Gastroesophageal sphincter (tissue), 4 donors: Measurements from ENCODE around the gene CA11. TPM values are rescaled to one million over a fixed set of nuclear protein-coding genes. Genes with fewer than 3 reads are reported as not detected.

Experiments used
- ATAC-seq: fragments of 150-250 bp; one replicate; pipeline ENCODE4 v1.9.1; 2016; ENCODE audit warnings: mild to moderate bottlenecking, moderate library complexity
- H3K27ac ChIP-seq, 4 donors: fragments of 200-600 bp; sonication (generic) in 3 of 4; 1 replicate in 3 of 4; 2 replicates in 1 of 4; pipeline ENCODE4 v1.5.1; 2016 to 2019
- H3K27me3 ChIP-seq: fragments of 200-600 bp; sonication (generic); one replicate; pipeline ENCODE4 v1.5.1; 2019
- H3K36me3 ChIP-seq, 2 donors: fragments of 200-600 bp; sonication (generic); one replicate each; pipeline ENCODE4 v1.5.1; 2019; ENCODE audit warnings: control low read depth in 1 of 2
- H3K4me1 ChIP-seq, 3 donors: fragments of 200-600 bp; sonication (generic); 1 replicate in 2 of 3; 2 replicates in 1 of 3; pipeline ENCODE4 v1.5.1; 2016 to 2019; ENCODE audit warnings: control low read depth in 2 of 3
- H3K4me3 ChIP-seq, 2 donors: fragments of 200-600 bp; sonication (generic); one replicate each; pipeline ENCODE4 v1.5.1; 2019; ENCODE audit warnings: mild to moderate bottlenecking in 1 of 2, moderate library complexity in 1 of 2
- H3K9me3 ChIP-seq, 3 donors: fragments of 200-600 bp; sonication (generic); one replicate each; pipeline ENCODE4 v1.5.1; 2017 to 2019; ENCODE audit warnings: control low read depth in 2 of 3
- EP300 ChIP-seq: sonication (generic); formaldehyde crosslinking; IDR thresholded peaks from one replicate; pipeline ENCODE4 v1.6.1; 2017; ENCODE audit warnings: antibody characterized with exemption, mild to moderate bottlenecking
- POLR2A ChIP-seq, 2 donors: fragments of 450-650 bp; IDR thresholded peaks; one replicate each; pipeline ENCODE4 v1.6.1; 2017; ENCODE audit warnings: antibody characterized with exemption in 2 of 2, mild to moderate bottlenecking in 2 of 2, moderate library complexity in 1 of 2
- POLR2AphosphoS5 ChIP-seq: sonication (generic); formaldehyde crosslinking; IDR thresholded peaks from one replicate; pipeline ENCODE4 v1.6.1; 2017; ENCODE audit warnings: antibody characterized with exemption
- WGBS, 2 donors: methylation state at CpG; one replicate each; pipeline ENCODE4 v1.1.5; 2018; ENCODE audit warnings: low coverage in 1 of 2; 5-methylcytosine and 5-hydroxymethylcytosine counted together
- total RNA-seq, 4 donors: library from RNA; depleted of rRNA; stranded (reverse); fragments of >200 nt; gene quantifications; one replicate each; pipeline ENCODE4 v1.1.0, GENCODE V29; 2016
- TF ChIP-seq, protein P1 (sequence below), 4 experiments: fragments of 200-600 bp in 2 of 4; fragments of 450-650 bp in 2 of 4; sonication (generic) in 1 of 4; IDR thresholded peaks; one replicate each; pipeline ENCODE4 v1.5.1; 2017 to 2019; ENCODE audit warnings: antibody characterized with exemption in 4 of 4, mild to moderate bottlenecking in 2 of 4, moderate library complexity in 2 of 4

CA11 gene
- total RNA-seq, 4 donors from 2014 or later: 10.0 to 28.5 (median 12.5) TPM

- TF ChIP-seq POLR2A (IDR thresholded peaks at IDR 0.05): peak; percentile 4 to 45
- TF ChIP-seq, protein P1, sequence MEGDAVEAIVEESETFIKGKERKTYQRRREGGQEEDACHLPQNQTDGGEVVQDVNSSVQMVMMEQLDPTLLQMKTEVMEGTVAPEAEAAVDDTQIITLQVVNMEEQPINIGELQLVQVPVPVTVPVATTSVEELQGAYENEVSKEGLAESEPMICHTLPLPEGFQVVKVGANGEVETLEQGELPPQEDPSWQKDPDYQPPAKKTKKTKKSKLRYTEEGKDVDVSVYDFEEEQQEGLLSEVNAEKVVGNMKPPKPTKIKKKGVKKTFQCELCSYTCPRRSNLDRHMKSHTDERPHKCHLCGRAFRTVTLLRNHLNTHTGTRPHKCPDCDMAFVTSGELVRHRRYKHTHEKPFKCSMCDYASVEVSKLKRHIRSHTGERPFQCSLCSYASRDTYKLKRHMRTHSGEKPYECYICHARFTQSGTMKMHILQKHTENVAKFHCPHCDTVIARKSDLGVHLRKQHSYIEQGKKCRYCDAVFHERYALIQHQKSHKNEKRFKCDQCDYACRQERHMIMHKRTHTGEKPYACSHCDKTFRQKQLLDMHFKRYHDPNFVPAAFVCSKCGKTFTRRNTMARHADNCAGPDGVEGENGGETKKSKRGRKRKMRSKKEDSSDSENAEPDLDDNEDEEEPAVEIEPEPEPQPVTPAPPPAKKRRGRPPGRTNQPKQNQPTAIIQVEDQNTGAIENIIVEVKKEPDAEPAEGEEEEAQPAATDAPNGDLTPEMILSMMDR (IDR thresholded peaks at IDR 0.05): peak in 2 of 4 experiments; percentile 1 to 31
- no peak for TF ChIP-seq EP300
- peaks cover 10 to 69% (median 33%) of the 10 kb centered on the region in 3 donors for H3K4me1 ChIP-seq
- H3K9me3 ChIP-seq: no peaks in the 10 kb centered on the region
- H3K36me3 ChIP-seq: peaks cover 0 to 12% of the 10 kb centered on the region in 2 donors
- H3K27me3 ChIP-seq: no peaks in the 10 kb centered on the region
- H3K27ac ChIP-seq: peak within 1 kb of the TSS; percentile 92 to 98 (median 94)
- 0% methylated on average over 2 of the region's 40 CpGs; no CpG with 5 or more reads in 1 of the 2 donors for WGBS, 2 donors
- no peak for ATAC-seq
- peak within 1 kb of the TSS; percentile 68 to 82 for H3K4me3 ChIP-seq
These were observed 9.0 kb downstream of the CA11 start, which contains the start of gene DBP for GRCh38 chr19:48636859-48637448. Gene DBP, minus strand, starts transcription at chr19:48637379. Its CDS starts 385 bp downstream, at chr19:48636994.

GRCh38 chr19:48635966-48636858 lies 9.8 kb downstream of the CA11 start:
- Histone ChIP-seq H3K4me3 (peak overlapping the region; percentile 68 to 82), H3K36me3 (peaks cover 0 to 19% of the 10 kb centered on the region in 2 donors), H3K27me3 (no peaks in the 10 kb centered on the region), H3K27ac (peak overlapping the region; percentile 92 to 98 (median 94)), H3K4me1 (peaks cover 10 to 76% (median 35%) of the 10 kb centered on the region in 3 donors), H3K9me3 (no peaks in the 10 kb centered on the region)
- ATAC-seq: no peak
- 0 to 1% methylated on average over 3 to 19 of the region's 35 CpGs for WGBS, 2 donors
- TF ChIP-seq EP300 (no peak), POLR2AphosphoS5 (no peak), POLR2A (IDR thresholded peaks at IDR 0.05) (no peak)
- TF ChIP-seq, protein P1 (IDR thresholded peaks at IDR 0.05): no peak

DNA sequence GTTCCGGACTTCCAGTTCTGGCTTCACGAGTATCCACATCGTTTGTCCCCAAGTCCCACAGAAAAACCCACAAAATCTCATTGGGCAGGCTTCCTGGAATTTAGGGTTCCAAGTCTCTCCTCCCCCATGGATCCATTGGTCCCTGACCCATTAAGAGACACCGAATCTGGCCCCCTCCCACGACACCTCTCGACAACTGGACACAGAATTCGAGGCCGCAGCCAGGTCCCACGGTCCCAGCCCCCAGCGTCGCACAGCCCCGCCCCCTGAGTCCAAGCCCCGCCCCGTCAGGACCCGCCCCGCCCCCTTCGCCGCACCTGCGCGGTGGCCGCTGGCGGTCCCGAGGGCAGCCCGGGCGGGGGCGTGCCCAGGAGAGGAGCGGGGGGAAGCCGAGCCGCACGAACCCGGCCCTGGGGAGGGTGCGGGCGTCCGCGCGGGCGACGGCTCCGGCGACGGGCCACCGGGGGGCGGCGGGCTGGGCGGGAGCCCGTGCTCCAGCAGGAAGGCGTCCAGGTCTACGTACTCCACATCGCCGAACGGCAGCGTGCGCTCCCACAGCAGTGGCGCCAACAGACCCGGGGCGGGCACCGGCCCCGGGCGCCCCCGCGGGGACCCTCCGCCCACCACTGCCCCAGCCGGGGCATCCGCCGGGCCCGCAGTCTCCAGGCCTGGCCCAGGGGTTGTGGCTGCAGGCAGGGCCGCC lies 10.6 kb downstream of the CA11 start:
- WGBS, 2 donors: no CpG with 5 or more reads among the region's 67 CpGs

DNA sequence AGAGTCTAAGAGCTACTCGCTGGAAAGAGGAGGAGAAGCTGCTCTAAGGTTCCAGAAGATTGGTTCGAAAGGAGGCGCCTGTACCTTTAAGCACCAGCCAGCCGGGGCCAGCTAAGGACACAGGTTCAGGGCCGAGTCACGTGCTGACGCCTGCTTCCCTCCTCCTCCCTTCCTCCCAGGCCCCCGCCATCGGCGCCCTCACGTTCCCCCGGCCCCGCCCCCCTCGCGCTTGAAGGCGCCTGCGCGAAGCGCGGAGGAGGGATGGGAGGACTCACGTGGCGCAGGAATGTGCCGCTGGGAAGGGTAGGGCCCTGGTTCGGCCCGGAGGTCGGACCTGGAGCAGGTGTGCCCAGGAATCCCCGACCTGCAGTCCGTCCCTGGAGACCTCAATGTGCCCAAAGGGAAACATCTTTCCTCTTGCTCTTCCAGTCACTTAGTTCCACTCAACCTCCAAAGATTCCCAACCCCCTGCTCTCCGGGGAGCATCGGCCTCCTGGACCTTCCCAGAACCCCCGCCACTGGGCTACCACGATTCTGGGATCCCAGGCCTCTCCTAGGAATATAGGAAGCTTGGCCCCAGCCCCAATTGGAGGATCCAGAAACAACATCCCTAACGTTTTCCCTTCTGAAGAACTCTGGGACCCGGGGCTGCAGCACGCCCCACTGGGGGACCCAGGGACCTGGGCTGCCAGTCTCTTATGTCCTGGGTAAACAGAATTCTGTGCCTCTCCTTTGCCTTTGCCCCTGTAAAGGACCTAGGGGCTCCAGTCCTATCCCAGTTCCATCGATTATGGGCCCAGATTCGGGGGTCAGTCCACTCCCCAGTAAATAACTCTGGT lies 11.3 kb downstream of the CA11 start:
- peak; percentile 40 for ATAC-seq
- Histone ChIP-seq H3K4me3 (peak overlapping the region; percentile 68 to 82), H3K4me1 (peaks cover 10 to 89% (median 48%) of the 10 kb centered on the region in 3 donors), H3K36me3 (peaks cover 0 to 20% of the 10 kb centered on the region in 2 donors), H3K27me3 (no peaks in the 10 kb centered on the region), H3K9me3 (no peaks in the 10 kb centered on the region), H3K27ac (peak overlapping the region; percentile 92 to 98 (median 94))
- TF ChIP-seq, protein P1 (IDR thresholded peaks at IDR 0.05): no peak
- TF ChIP-seq POLR2A (IDR thresholded peaks at IDR 0.05): peak; percentile 28 to 43
- TF ChIP-seq POLR2AphosphoS5: peak; percentile 73
- 2 to 7% methylated on average over 8 of the region's 37 CpGs for WGBS, 2 donors

More for the DNA sequence above, 10.6 kb downstream of the CA11 start:
- H3K4me1 ChIP-seq: peaks cover 10 to 84% (median 43%) of the 10 kb centered on the region in 3 donors
- no peaks in the 10 kb centered on the region for H3K9me3 ChIP-seq
- H3K27ac ChIP-seq: peak overlapping the region; percentile 92 to 98 (median 94)
- peaks cover 0 to 20% of the 10 kb centered on the region in 2 donors for H3K36me3 ChIP-seq
- peak overlapping the region; percentile 68 to 82 for H3K4me3 ChIP-seq
- peak; percentile 11 for ATAC-seq
- no peaks in the 10 kb centered on the region for H3K27me3 ChIP-seq
- TF ChIP-seq, protein P1 (IDR thresholded peaks at IDR 0.05): peak in 2 of 4 experiments; percentile 13 to 17
- TF ChIP-seq EP300 (no peak), POLR2A (IDR thresholded peaks at IDR 0.05) (peak; percentile 35 to 61)
